Measurements from ENCODE around the gene CCT2.
A peak's percentile ranks its signal among the peaks of the same experiment; 100 is the strongest.

CCT2 gene

GRCh38 chr12:69585189-69586062, at the start of gene CCT2:
Gene CCT2 (plus strand): TSS chr12:69585459. CDS start chr12:69585522, 63 bp downstream.
- peak; percentile 93 for DNase-seq

DNA sequence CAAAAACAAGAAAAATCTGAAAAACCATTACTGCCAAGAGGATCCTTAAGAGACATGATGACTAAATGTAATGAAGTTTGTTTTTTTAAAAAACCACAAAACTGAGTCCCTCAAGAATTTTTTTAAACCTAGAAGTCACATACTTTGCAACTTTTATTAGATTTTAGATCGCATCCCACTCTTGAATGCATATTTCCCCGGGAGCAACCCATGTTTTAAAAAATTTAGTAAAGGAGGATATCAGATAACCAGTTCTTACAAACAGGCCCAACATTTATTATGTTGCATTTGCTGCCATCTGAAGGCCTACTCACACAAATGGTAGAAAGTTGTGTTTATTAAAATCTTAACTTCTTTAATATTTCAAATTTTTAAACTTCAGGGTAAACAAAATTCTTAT, 44.3 kb upstream of the CCT2 start:
- DNase-seq, result no peak

- no peak for DNase-seq
Observed at GRCh38 chr12:69544087-69544486, 41.2 kb upstream of the CCT2 start.

- DNase-seq, result no peak
Observed at GRCh38 chr12:69545081-69545480, 40.2 kb upstream of the CCT2 start.

DNA sequence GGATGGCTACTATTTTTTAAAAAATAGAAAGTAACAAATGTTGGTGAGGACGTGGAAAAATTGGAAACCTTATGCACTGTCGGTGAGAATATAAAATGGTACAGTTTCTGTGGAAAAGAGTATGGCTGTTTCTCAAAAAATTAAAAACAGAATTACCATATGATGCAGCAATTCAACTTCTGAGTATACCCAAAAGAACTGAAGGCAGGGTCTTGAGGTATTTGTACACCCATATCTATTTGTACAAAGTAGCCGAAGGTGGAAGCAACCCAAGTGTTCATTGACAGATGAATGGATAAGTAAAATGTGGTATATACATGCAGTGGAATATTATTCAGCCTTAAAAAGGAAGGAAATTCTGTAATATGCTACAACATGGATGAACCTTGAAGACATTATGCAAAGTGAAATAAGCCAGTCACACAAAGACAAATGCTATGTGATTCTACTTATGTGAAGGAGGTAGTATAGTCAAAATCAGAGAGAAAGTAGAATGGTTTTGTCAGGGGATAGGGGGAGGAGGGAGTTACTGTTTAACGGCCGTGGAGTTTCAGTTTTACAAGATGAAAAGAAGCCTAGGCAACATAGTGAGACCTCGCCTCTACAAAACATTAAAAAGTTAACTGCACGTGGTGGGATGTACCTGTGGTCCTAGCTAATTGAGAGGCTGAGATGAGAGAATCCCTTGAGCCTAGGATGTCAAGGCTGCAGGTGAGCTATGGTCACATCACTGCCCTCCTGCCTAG, 38.4 kb upstream of the CCT2 start:
- DNase-seq, result no peak

DNA sequence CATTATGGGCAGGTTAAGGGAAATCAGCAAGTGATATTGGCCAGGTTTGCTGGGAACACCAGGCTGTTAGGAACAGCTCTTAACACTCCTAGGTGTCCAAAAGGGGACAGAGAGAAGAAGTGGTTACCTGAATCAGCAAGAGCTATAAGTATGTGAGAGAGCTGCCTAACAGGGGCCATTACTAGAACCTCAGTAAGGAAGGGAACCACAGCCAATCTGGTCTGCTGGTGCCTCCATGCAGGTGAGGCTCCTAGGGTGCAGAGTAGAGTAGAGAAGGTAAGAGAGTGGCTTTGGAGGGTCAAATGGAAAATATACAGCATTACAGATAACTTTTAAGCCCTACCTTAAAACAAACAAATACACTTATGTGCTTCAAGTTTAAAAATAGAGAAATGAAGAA, 36.6 kb upstream of the CCT2 start:
- no peak for DNase-seq

GRCh38 chr12:69550569-69551350, 34.5 kb upstream of the CCT2 start:
- DNase-seq, result no peak

DNA sequence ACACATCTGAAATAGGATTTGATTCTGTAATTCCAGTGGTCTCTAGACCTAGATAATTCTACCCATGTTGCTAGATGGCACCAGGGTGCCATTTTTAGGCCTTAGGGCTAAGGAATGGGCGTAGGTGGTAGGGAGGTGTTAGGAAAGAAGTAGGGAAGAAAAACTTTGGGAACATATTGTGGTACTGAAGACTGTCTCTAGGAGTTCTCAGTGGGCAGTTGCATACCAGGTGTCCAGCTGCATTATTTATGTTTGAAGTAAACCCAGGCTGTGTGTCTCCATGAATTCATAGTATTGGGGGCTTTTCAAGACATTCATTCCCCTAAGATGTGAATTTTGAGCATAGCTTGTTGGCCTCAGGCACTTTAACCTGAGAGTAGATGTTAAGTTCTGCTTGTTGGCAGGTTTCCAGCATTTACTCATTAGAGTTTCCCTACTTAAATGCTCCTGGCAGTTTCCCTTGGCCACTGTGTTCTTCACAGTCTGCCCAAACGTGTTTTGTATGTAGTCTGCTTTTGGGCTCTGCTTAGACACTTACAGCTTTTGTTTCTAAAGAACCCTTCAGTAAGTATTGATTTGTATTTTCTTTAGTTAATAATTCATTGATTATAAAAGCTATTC, 31.5 kb upstream of the CCT2 start:
- DNase-seq, result no peak

GRCh38 chr12:69555461-69555860, 29.8 kb upstream of the CCT2 start:
- DNase-seq, result no peak

DNA sequence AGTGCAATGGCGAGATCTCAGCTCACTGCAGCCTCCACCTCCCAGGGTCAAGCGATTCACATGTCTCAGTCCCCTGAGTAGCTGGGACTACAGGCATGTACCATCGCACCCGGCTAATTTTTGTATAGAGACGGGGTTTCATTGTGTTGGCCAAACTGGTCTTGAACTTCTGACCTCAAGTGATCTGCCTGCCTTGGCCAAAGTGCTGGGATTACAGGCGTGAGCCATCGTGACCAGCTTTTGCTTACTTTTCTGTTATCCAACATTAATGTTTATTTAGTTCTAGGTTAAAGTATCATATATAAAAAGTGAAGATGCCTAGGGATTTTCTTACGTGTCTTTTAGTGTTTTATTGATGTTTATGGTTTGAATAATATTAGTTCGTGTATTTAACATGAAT, 28.9 kb upstream of the CCT2 start:
- DNase-seq, result no peak

DNA sequence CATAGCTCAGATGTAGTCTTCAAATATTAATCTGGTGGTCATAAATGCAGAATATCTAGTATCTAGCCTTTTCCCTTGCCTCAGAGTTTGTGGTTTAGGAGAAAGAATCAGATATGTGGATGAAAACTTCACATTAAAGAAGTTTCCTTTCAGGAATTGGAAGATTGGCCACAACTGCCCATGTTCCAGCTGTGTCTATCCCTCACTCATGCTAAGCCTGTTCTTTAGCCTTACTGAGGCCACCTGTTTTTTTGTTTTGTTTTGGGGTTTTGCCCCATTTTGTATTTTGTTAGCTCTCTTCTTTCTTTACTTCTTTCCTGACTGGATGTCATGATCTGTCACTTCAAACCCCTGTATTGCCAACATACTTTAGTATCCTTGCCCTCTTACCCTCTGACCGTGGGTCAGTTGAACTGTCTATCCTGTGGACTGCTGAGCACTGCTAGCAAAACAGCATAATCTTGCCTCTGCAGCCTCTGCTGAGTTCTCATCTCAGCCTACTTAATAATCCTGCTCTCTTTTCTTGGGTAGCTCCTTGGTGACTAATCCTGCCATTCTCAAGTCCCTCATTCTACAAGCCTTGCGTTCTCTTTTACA, 22.0 kb upstream of the CCT2 start:
- no peak for DNase-seq

DNA sequence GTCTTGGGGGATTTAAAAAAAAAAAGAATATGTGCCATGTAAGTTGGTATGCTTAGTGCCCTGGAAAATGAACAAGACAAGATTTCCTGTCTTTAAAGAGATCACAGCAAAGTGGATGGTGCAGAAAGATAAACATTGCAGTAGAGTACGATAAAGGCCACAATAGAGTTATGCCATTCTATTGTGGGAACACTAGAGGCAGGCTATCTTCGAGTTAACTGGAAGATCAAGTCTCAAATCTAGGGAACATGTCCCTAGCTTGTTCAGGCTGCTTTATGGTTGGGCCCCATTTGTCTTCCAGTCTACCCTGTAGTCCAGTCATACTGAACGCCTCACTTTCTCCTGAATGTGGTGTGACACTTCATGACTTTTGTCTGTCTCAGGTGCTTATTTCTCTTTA, 18.7 kb upstream of the CCT2 start:
- DNase-seq, result no peak

DNA sequence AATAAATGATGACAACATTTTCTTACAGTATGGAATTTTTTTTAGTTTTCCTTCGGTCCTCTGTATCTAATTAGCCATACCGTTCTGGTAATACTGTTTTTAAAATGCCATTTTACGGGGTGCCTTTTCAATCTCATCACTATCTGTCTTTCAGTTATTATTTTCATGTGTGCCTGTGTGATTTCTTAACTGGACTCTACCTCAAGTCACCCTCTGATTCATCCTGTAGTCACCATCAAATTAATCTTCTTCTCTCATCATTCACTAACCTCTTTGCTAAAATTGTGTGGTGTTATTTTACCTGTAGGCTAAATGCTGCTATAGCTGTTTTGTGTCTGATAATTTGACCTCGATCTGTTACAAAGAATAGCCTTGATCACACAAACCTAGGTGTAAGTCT, 16.0 kb upstream of the CCT2 start:
- no peak for DNase-seq

DNA sequence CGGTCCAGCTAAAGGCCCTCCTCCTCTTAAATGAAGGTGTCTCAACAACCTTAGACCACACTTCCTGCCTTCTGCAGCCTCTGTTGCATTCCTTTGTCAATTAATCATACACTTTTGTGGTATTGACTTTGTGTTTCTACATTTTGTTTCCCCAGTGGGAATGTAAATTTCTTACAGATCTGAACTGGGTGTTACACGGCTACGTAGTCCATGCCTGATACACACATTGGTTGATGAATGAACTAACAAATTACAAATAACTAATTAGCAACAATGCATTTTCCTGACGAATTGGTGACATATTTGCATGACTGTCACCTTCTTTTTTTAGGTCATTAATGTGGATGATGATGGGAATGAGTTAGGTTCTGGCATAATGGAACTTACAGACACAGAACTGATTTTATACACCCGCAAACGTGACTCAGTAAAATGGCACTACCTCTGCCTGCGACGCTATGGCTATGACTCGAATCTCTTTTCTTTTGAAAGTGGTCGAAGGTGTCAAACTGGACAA, 15.2 kb upstream of the CCT2 start:
- DNase-seq, result no peak

DNA sequence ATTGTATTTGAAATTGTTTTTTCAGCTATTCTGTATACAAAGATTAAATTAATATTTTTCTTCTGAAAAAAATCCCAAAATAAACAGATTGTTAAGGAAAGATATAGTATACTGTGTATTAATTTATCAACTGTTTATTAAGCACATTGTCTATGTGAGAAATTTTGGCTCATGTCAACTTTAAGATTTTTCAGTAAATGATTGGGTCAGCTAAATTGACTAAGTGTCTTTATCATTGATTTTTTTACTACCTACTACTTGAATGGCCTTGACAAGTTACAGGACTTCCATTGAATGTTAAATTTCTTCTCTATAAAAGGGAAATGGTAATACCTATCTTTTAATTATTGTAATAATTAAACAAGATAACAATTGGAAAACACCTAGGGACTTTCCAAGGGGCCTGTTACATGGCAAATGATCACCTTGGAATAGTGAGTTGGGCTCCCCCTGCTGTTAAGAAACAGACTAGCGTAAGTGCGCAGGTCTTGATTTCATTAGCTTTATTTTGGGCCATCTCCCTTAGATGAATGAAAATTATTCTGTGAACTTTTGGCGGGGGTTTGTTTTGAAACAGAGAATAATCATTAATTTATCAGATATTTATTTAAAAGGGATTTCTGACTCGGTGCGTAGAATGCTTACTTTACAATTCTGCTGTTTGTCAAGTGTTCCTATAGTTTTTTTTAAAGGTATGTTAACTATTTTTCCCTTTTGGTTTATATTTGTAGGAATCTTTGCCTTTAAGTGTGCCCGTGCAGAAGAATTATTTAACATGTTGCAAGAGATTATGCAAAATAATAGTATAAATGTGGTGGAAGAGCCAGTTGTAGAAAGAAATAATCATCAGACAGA, 14.5 kb upstream of the CCT2 start:
- peak; percentile 10 for DNase-seq

DNA sequence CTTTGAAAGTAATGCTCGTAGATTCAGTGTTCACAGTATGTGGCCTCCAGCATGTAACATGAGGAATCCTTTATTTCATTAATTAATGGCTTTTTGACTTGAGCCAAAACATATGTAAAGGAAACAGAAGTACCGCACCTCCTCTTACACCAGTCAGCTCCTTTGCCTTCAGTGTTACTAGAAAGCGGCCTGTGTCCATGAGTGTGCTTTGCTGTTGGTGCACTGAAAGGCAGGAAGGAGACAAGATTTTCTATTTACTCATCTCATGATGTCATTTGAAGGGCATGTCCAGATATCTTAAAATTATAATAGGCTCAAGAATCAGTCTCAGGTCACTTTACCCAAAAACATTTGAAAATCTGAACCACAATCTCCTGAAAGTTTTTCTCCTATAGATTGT, 9.9 kb upstream of the CCT2 start:
- no peak for DNase-seq

- DNase-seq, result no peak
Observed at GRCh38 chr12:69578283-69578682, 7.0 kb upstream of the CCT2 start.

DNA sequence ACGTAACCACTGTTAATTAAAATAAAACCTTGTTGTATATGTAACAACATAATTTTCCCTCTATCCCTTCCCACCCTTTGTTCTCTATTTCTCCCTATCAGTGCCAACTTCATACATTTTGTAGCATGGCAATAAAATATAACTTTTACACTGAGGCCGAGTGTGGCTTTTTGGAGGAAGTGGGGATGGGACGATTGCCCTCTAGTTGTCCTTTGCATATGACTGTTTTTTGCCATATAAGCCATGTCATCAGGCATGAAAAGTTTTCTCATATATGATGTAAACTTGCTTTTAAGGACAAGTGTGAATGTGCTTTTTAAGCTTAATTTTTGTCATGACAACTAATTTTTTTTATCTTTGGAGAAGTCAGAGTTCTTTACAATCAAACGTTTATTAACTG, 6.2 kb upstream of the CCT2 start:
- DNase-seq, result no peak

GRCh38 chr12:69580074-69580473, 5.2 kb upstream of the CCT2 start:
- DNase-seq, result no peak

DNA sequence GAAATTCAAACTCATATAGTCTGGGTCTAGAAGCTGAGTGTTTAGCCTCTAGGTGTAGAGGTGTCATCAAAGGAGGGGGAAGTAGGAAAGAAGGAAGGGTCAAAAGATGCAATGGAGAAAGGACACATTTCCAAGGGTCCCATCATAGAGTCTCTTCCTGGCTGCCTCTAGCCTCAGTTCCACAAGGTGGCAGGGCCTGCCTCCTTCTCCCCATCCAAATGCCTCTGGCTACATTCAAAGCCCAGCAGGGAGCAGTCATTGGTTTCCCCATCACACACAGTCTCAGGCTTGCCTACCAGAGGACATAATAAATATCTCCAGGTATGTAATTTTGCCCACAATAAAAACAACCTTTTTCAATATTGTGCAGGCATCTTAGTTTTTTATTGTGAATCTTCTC, 2.1 kb upstream of the CCT2 start:
- no peak for DNase-seq

GRCh38 chr12:69588527-69588926, 3.3 kb downstream of the CCT2 start:
- DNase-seq, result no peak
